Fibroblast of lung (primary cell): ENCODE results near the gene MAGI2. TPM values are rescaled to one million over a fixed set of nuclear protein-coding genes. Genes with fewer than 3 reads are reported as not detected.
A peak's percentile ranks its signal among the peaks of the same experiment; 100 is the strongest.

Experiments used
- DNase-seq, 2 donors: peaks; one replicate each; pipeline versions ENCODE4 v3.0.0 to v3.0.0-alpha.2; 2010; ENCODE audit warnings: low read depth in 2 of 2
- H2AFZ ChIP-seq: 2 replicates; pipeline ENCODE4 v1.5.1; 2012; ENCODE audit warnings: low read length, control low read depth, inconsistent platforms
- H3K27ac ChIP-seq: 2 replicates; pipeline ENCODE4 v1.5.1; 2011; ENCODE audit warnings: low read length, control low read depth; ENCODE audit not compliant: insufficient read depth
- H3K27me3 ChIP-seq: 2 replicates; pipeline ENCODE4 v1.5.1; 2011; ENCODE audit warnings: mild to moderate bottlenecking, low read length; ENCODE audit not compliant: control insufficient read depth, insufficient read depth
- H3K36me3 ChIP-seq: 2 replicates; pipeline ENCODE4 v1.5.1; 2011; ENCODE audit warnings: low read length; ENCODE audit not compliant: control insufficient read depth, insufficient read depth
- H3K4me1 ChIP-seq: 2 replicates; pipeline ENCODE4 v1.5.1; 2011; ENCODE audit warnings: low read length; ENCODE audit not compliant: control insufficient read depth, insufficient read depth; ENCODE audit errors: extremely low read depth
- H3K4me2 ChIP-seq: 2 replicates; pipeline ENCODE4 v1.5.1; 2011; ENCODE audit warnings: low read length, control low read depth; ENCODE audit not compliant: insufficient read depth; ENCODE audit errors: extremely low read depth
- H3K4me3 ChIP-seq, 4 experiments: fragments of 200-600 bp in 1 of 4; sonication (generic) in 1 of 4; replicated peaks in 1 of 4; 2 replicates each; pipeline ENCODE4 v1.5.1; 2011 to 2016; ENCODE audit warnings: low read length in 4 of 4, low read depth in 3 of 4, mild to moderate bottlenecking in 3 of 4, control low read depth in 2 of 4, inconsistent platforms in 1 of 4, mixed read lengths in 1 of 4; ENCODE audit not compliant: insufficient read depth in 1 of 4; ENCODE audit errors: control extremely low read depth in 1 of 4
- H3K79me2 ChIP-seq: 2 replicates; pipeline ENCODE4 v1.5.1; 2012; ENCODE audit warnings: mild to moderate bottlenecking, low read length, inconsistent platforms; ENCODE audit not compliant: control insufficient read depth, insufficient read depth
- H3K9ac ChIP-seq: 2 replicates; pipeline ENCODE4 v1.5.1; 2011; ENCODE audit warnings: mild to moderate bottlenecking, low read length, control low read depth; ENCODE audit not compliant: insufficient read depth
- H3K9me3 ChIP-seq: 2 replicates; pipeline ENCODE4 v1.5.1; 2012; ENCODE audit warnings: low read depth, low read length; ENCODE audit not compliant: control insufficient read depth, insufficient read depth
- H4K20me1 ChIP-seq: 2 replicates; pipeline ENCODE4 v1.5.1; 2011; ENCODE audit warnings: low read length; ENCODE audit not compliant: control insufficient read depth, insufficient read depth; ENCODE audit errors: extremely low read depth
- EZH2 ChIP-seq: IDR thresholded peaks from 2 replicates; pipeline ENCODE4 v1.5.1; 2012; ENCODE audit warnings: low read length, control low read depth, mild to moderate bottlenecking; ENCODE audit errors: missing control alignments
- polyA plus RNA-seq, 2 donors: library from polyadenylated mRNA; depleted of rRNA in 1 of 2; stranded (reverse) in 1 of 2; unstranded in 1 of 2; fragments of >200 nt; gene quantifications; 2 replicates each; pipeline ENCODE4 v1.2.1, GENCODE V29; 2011 to 2012; ENCODE audit warnings: missing spikeins in 1 of 2
- total RNA-seq: library from RNA; depleted of rRNA; stranded (reverse); fragments of >200 nt; gene quantifications from 2 replicates; pipeline ENCODE4 v1.2.1, GENCODE V29; 2014
- TF ChIP-seq, protein P1 (sequence below), 2 donors: IDR thresholded peaks in 1 of 2; conservative IDR thresholded peaks in 1 of 2; 1 replicate in 1 of 2; 2 replicates in 1 of 2; pipeline ENCODE4 v1.5.1; 2011 to 2012; ENCODE audit warnings: low read length in 2 of 2, control low read depth in 1 of 2, inconsistent platforms in 1 of 2, low read depth in 1 of 2, mild to moderate bottlenecking in 1 of 2

The MAGI2 gene
- total and polyA plus RNA-seq, 2 donors (not counting 1 experiment from before 2014, with no cell fraction given), result 1.8 to 17.0 TPM

DNA sequence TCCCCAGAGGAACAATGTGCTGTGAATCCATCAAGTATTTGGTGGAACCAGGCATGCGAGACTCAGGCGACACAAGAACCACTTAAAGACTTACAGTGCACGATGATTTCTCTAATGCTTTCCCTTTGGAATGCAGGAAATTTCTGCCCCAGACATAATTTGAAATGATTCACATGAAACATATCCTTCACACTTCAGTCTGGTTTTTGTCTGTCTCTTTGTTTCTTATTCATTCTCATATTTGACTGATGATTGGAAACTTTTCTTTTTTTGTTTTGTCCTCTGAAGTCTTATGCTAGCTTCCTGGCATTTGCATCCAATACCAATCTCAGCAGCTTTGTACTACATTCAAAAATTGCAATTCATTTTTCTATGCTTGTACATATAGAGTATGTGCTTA, 1152.1 kb downstream of the MAGI2 start:
- Histone ChIP-seq H4K20me1 (no peaks in the 10 kb centered on the region), H3K79me2 (no peaks in the 10 kb centered on the region), H2AFZ (no peak overlapping the region), H3K4me2 (peak overlapping the region; percentile 36), H3K27ac (no peak overlapping the region), H3K4me3 (no peak overlapping the region), H3K4me1 (no peaks in the 10 kb centered on the region), H3K36me3 (no peaks in the 10 kb centered on the region), H3K9me3 (no peaks in the 10 kb centered on the region), H3K27me3 (no peaks in the 10 kb centered on the region), H3K9ac (no peak overlapping the region)
- TF ChIP-seq, protein P1, sequence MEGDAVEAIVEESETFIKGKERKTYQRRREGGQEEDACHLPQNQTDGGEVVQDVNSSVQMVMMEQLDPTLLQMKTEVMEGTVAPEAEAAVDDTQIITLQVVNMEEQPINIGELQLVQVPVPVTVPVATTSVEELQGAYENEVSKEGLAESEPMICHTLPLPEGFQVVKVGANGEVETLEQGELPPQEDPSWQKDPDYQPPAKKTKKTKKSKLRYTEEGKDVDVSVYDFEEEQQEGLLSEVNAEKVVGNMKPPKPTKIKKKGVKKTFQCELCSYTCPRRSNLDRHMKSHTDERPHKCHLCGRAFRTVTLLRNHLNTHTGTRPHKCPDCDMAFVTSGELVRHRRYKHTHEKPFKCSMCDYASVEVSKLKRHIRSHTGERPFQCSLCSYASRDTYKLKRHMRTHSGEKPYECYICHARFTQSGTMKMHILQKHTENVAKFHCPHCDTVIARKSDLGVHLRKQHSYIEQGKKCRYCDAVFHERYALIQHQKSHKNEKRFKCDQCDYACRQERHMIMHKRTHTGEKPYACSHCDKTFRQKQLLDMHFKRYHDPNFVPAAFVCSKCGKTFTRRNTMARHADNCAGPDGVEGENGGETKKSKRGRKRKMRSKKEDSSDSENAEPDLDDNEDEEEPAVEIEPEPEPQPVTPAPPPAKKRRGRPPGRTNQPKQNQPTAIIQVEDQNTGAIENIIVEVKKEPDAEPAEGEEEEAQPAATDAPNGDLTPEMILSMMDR (conservative IDR thresholded peaks at IDR 0.05 in 1 of 2, IDR thresholded peaks at IDR 0.05 in 1 of 2; ENCODE audit: low read depth in 1 of 2, low read length in 2 of 2), result no peak
- peak; percentile 9 to 80 for DNase-seq

DNA sequence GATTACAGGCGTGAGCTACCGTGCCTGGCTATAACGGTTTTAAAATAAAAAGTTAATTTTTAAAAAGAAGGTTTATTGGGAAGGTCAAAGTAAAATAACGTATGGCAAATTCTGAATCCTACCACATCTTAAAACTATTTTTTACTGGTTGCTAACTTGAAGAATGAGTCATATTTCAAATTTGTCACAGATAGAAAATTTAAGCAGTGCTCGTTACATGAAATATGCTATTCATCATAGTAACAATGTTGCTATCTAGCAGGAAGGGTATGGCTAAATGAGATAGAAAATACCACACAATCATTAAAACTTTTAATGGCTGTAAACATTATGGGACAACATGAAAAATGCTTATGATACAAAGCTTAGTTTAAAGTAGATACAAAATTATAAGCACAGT, 1154.4 kb downstream of the MAGI2 start:
- H2AFZ ChIP-seq, result no peak overlapping the region
- H3K9ac ChIP-seq, result no peak overlapping the region
- H3K4me1 ChIP-seq, result no peaks in the 10 kb centered on the region
- H3K4me2 ChIP-seq, result no peak overlapping the region
- H3K36me3 ChIP-seq, result no peaks in the 10 kb centered on the region
- H3K79me2 ChIP-seq, result no peaks in the 10 kb centered on the region
- TF ChIP-seq EZH2, result no peak
- TF ChIP-seq, protein P1 (conservative IDR thresholded peaks at IDR 0.05 in 1 of 2, IDR thresholded peaks at IDR 0.05 in 1 of 2; ENCODE audit: low read depth in 1 of 2, low read length in 2 of 2), result no peak
- H3K9me3 ChIP-seq, result no peaks in the 10 kb centered on the region
- no peaks in the 10 kb centered on the region for H4K20me1 ChIP-seq
- peak in 1 of 2 donors; percentile 30 for DNase-seq
- no peak overlapping the region for H3K27ac ChIP-seq
- no peak overlapping the region for H3K4me3 ChIP-seq
- no peaks in the 10 kb centered on the region for H3K27me3 ChIP-seq

DNA sequence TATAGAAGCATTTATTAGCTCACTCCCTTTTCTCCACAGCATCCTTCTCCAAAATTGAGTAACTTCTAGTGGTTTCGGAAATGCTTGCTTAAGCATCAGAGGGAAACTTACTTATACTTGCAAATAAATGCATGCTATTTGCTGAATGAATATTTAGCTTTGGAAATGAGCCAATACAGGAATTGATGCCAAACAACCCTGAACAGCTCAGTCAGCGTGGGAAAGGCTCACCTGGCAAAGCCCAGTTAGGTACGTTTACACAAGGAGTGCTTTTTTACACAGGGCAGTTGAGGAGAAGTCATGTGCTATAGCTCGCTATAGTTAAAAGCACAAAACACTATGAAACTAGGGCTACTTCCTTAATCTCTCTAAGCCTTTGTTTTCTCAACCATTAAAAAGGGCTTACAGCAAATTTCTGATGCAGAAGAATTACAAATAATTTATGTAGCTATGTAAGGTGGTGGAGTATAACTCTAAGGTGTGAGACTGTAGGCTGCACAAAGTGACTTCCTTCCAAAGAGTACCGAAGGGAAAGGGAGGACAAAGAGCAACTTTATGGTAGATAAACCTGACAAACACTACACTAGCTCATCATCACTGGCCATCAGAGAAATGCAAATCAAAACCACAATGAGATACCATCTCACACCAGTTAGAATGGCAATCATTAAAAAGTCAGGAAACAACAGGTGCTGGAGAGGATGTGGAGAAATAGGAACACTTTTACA, 1156.7 kb downstream of the MAGI2 start:
- H2AFZ ChIP-seq, result no peak overlapping the region
- H4K20me1 ChIP-seq, result no peaks in the 10 kb centered on the region
- no peaks in the 10 kb centered on the region for H3K4me1 ChIP-seq
- no peak overlapping the region for H3K4me3 ChIP-seq
- DNase-seq, result peak in 1 of 2 donors; percentile 2
- H3K4me2 ChIP-seq, result no peak overlapping the region
- no peaks in the 10 kb centered on the region for H3K9me3 ChIP-seq
- TF ChIP-seq, protein P1 (conservative IDR thresholded peaks at IDR 0.05 in 1 of 2, IDR thresholded peaks at IDR 0.05 in 1 of 2; ENCODE audit: low read depth in 1 of 2, low read length in 2 of 2), result no peak
- TF ChIP-seq EZH2, result no peak
- H3K79me2 ChIP-seq, result no peaks in the 10 kb centered on the region
- no peak overlapping the region for H3K9ac ChIP-seq
- H3K27ac ChIP-seq, result no peak overlapping the region
- H3K36me3 ChIP-seq, result no peaks in the 10 kb centered on the region
- H3K27me3 ChIP-seq, result no peaks in the 10 kb centered on the region
